OCI-LY7 (cell line): Measurements from ENCODE around the gene FGF1. TPM values are rescaled to one million over a fixed set of nuclear protein-coding genes. Genes with fewer than 3 reads are reported as not detected.

ENCODE experiments used
- BruUV-seq: library from RNA; stranded (reverse); fragments of 400-500 nt; replicated peaks from 2 replicates; lab custom pipeline; 2021; lab: Mats Ljungman, UMichigan
- CTCF ChIA-PET: fragments of 300-600 bp; sonication (Branson Sonifier 250); formaldehyde crosslinking; loops from one replicate; lab custom pipeline; 2022; ENCODE audit warnings: antibody characterized with exemption; ENCODE audit not compliant: unreplicated experiment; lab: Charles Lee
- POLR2A ChIA-PET: fragments of 300-600 bp; sonication (Branson Sonifier 250); formaldehyde crosslinking; loops from one replicate; lab custom pipeline; 2022; ENCODE audit warnings: antibody characterized with exemption; lab: Charles Lee
- DNase-seq: peaks from one replicate; pipeline ENCODE4 v3.0.0-alpha.2; 2015; ENCODE audit warnings: low spot score
- H2AFZ ChIP-seq: fragments of 200-600 bp; sonication (generic), shearing (Covaris generic); 2 replicates; pipeline ENCODE4 v1.6.1; 2014; ENCODE audit warnings: mild to moderate bottlenecking, antibody characterized with exemption, low read length, moderate library complexity
- H3K27ac ChIP-seq: fragments of 200-600 bp; sonication (generic); 2 replicates; pipeline ENCODE4 v1.5.1; 2014; ENCODE audit warnings: mixed run types, low read depth, mild to moderate bottlenecking, moderate library complexity, low read length, inconsistent platforms; ENCODE audit not compliant: poor library complexity, severe bottlenecking
- H3K36me3 ChIP-seq: fragments of 200-600 bp; sonication (generic); 2 replicates; pipeline ENCODE4 v1.6.1; 2014; ENCODE audit warnings: mild to moderate bottlenecking, antibody characterized with exemption, low read length, moderate library complexity, mixed read lengths; ENCODE audit not compliant: insufficient read depth
- H3K4me1 ChIP-seq: fragments of 200-600 bp; sonication (generic); 2 replicates; pipeline ENCODE4 v1.5.1; 2014; ENCODE audit warnings: mild to moderate bottlenecking, low read length; ENCODE audit not compliant: insufficient read depth, poor library complexity, severe bottlenecking
- H3K4me2 ChIP-seq: fragments of 200-600 bp; sonication (generic); 2 replicates; pipeline ENCODE4 v1.6.1; 2014; ENCODE audit warnings: mild to moderate bottlenecking, low read length
- H3K4me3 ChIP-seq: fragments of 200-600 bp; sonication (generic); 2 replicates; pipeline ENCODE4 v1.5.1; 2014; ENCODE audit warnings: mild to moderate bottlenecking, low read depth, low read length; ENCODE audit not compliant: poor library complexity, severe bottlenecking
- H3K79me2 ChIP-seq: fragments of 200-600 bp; sonication (generic); 2 replicates; pipeline ENCODE4 v1.6.1; 2016; ENCODE audit warnings: low read depth, mild to moderate bottlenecking, low read length, moderate library complexity, mixed read lengths; ENCODE audit not compliant: insufficient read depth
- H3K9me2 ChIP-seq: fragments of 200-600 bp; sonication (generic); 2 replicates; pipeline ENCODE4 v1.6.1; 2016; ENCODE audit warnings: mild to moderate bottlenecking, low read length, mixed read lengths; ENCODE audit not compliant: insufficient read depth
- H3K9me3 ChIP-seq: fragments of 200-600 bp; sonication (generic); 2 replicates; pipeline ENCODE4 v1.6.1; 2014; ENCODE audit warnings: mild to moderate bottlenecking, mixed run types, low read length, mixed read lengths
- H4K20me1 ChIP-seq: fragments of 200-600 bp; sonication (generic); 2 replicates; pipeline ENCODE4 v1.6.1; 2014; ENCODE audit warnings: mild to moderate bottlenecking, antibody characterized with exemption, low read length, moderate library complexity, mixed read lengths; ENCODE audit not compliant: insufficient read depth
- EZH2phosphoT487 ChIP-seq: fragments of 200-600 bp; sonication (generic); IDR thresholded peaks from 2 replicates; pipeline ENCODE4 v1.6.1; 2018; ENCODE audit warnings: low read depth, borderline replicate concordance, mild to moderate bottlenecking, mixed run types, antibody characterized with exemption, low read length, moderate library complexity, mixed read lengths
- intact Hi-C: fragments of 100-400 bp; cut with micrococcal nuclease; formaldehyde crosslinking; loops from one replicate; pipeline ENCODE4 v1.10.0; 2022; ENCODE audit not compliant: unreplicated experiment
- total RNA-seq, 2 experiments: library from RNA; depleted of rRNA in 1 of 2; stranded (reverse); fragments of >200 nt in 1 of 2; shearing (Covaris generic) in 1 of 2; gene quantifications; 2 replicates each; pipeline ENCODE4 v1.2.3, GENCODE V29; 2014 to 2022
- TF ChIP-seq, protein P1 (sequence below): fragments of 200-600 bp; sonication (generic); conservative IDR thresholded peaks from 2 replicates; pipeline ENCODE4 v1.5.1; 2014; ENCODE audit warnings: mild to moderate bottlenecking, antibody characterized with exemption, low read length, moderate library complexity, mixed read lengths

Gene FGF1
- total RNA-seq, 2 experiments from 2014 or later: not detected

DNA sequence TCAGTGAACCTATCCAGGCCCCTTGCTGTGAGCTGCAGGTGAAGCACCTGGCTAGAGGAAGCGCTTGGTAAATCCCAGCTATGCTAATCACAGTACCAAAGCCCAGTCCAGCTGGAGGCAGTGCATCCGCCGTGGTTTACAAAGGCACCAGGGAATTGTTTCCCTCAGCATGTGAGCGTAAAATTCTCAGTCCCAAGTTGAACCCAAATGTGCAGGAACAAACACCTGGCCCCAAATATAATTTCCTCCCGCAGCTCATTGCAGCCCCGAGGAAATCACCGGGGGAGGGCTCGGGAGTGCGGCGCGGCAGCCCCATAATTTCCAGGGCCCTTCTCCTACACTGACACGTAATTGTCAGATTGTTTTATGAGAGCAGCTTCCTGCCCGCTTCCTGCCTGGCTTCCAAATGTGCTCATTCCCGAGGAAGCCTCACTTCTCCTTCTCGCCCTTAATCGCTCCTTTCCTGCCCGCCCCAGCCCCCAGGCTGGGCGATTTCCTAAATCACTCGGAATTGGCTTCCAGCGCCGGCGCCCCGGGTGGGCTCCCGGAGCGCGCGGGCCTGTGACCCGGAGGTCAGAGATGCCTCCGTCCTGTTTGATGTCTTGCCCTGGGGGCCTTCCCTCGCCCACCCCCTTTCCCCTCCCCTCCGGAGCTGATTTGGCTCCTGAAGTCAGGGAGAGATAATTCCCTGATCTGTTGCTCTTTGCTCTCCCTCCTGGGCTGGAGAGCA, 134.4 kb downstream of the FGF1 start:
- H3K79me2 ChIP-seq: no peaks in the 10 kb centered on the region
- no TSS peak for BruUV-seq
- no peak overlapping the region for H2AFZ ChIP-seq
- no peak for TF ChIP-seq EZH2phosphoT487
- TF ChIP-seq, protein P1, sequence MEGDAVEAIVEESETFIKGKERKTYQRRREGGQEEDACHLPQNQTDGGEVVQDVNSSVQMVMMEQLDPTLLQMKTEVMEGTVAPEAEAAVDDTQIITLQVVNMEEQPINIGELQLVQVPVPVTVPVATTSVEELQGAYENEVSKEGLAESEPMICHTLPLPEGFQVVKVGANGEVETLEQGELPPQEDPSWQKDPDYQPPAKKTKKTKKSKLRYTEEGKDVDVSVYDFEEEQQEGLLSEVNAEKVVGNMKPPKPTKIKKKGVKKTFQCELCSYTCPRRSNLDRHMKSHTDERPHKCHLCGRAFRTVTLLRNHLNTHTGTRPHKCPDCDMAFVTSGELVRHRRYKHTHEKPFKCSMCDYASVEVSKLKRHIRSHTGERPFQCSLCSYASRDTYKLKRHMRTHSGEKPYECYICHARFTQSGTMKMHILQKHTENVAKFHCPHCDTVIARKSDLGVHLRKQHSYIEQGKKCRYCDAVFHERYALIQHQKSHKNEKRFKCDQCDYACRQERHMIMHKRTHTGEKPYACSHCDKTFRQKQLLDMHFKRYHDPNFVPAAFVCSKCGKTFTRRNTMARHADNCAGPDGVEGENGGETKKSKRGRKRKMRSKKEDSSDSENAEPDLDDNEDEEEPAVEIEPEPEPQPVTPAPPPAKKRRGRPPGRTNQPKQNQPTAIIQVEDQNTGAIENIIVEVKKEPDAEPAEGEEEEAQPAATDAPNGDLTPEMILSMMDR: no peak
- no peak overlapping the region for H3K4me3 ChIP-seq
- H4K20me1 ChIP-seq: no peaks in the 10 kb centered on the region
- H3K27ac ChIP-seq: no peak overlapping the region
- H3K9me3 ChIP-seq: no peaks in the 10 kb centered on the region
- H3K4me2 ChIP-seq: no peak overlapping the region
- CTCF ChIA-PET: no interaction called here
- no peaks in the 10 kb centered on the region for H3K9me2 ChIP-seq
- H3K36me3 ChIP-seq: no peaks in the 10 kb centered on the region
- no peaks in the 10 kb centered on the region for H3K4me1 ChIP-seq
- intact Hi-C loops: no loop called here
- POLR2A ChIA-PET: no interaction called here
- no peak for DNase-seq

DNA sequence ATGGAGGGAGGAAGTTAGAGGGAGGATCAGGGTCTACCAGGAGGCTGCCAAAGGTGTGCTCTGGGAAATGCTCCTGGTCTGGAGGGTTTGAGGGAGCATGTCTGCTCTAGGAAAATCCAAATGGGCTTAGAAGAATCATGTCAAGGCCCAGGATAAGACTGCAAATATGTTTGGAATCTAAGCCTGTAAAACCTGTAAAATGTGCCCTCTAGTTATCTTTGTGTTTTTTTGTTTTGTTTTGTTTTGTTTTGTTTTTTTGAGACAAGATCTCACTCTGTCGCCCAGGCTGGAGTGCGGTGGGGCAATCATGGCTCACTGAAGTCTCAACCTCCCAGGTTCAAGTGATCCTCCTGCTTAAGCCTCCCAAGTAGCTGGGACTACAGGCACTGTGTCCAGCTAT, 135.4 kb downstream of the FGF1 start:
- Histone ChIP-seq H3K4me1 (no peaks in the 10 kb centered on the region), H3K9me3 (no peaks in the 10 kb centered on the region), H3K27ac (no peak overlapping the region), H3K9me2 (no peaks in the 10 kb centered on the region), H4K20me1 (no peaks in the 10 kb centered on the region), H3K79me2 (no peaks in the 10 kb centered on the region), H2AFZ (no peak overlapping the region), H3K36me3 (no peaks in the 10 kb centered on the region), H3K4me3 (no peak overlapping the region), H3K4me2 (no peak overlapping the region)
- intact Hi-C loops: no loop called here
- no TSS peak for BruUV-seq
- TF ChIP-seq, protein P1: no peak
- no peak for TF ChIP-seq EZH2phosphoT487
- ChIA-PET CTCF (interaction anchor here (0.6 kb wide), 1 partner anchor 398 kb away, joined by 3 read pairs; no protein-coding TSS in a partner anchor), POLR2A (no interaction called here)
- no peak for DNase-seq

DNA sequence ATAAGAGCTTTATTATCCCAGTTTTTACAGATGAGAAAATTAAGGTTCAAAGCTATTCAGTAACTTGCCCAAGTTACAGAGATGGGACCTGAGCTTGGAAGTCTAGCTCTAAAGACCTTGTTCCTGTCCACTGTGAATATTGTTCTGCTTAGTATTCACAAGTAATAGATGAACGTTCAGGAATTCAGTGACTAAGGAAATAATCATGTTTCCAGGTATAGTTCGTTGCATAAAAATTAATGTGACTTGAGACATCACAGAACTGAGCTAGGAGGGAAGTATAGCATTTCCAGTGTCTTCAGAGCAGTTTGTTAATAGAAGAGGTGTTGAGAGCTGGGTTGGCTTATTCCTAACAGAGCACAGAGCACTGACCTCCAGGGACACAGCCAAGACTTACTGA, 136.1 kb downstream of the FGF1 start:
- Histone ChIP-seq H4K20me1 (no peaks in the 10 kb centered on the region), H3K9me3 (no peaks in the 10 kb centered on the region), H3K79me2 (no peaks in the 10 kb centered on the region), H2AFZ (no peak overlapping the region), H3K27ac (no peak overlapping the region), H3K4me1 (no peaks in the 10 kb centered on the region), H3K9me2 (no peaks in the 10 kb centered on the region), H3K4me2 (no peak overlapping the region), H3K4me3 (no peak overlapping the region), H3K36me3 (no peaks in the 10 kb centered on the region)
- POLR2A ChIA-PET: interaction anchor here (1.1 kb wide), 1 partner anchor 8 kb away, joined by 3 read pairs; no protein-coding TSS in a partner anchor
- no peak for DNase-seq
- no TSS peak for BruUV-seq
- intact Hi-C loops: loop anchor here (1.0 kb wide), 1 partner anchor 398 kb away; no protein-coding TSS in a partner anchor
- CTCF ChIA-PET: no interaction called here
- no peak for TF ChIP-seq EZH2phosphoT487
- TF ChIP-seq, protein P1: no peak
